A549 (cell line): Measurements from ENCODE around the gene PPP1R37. TPM values are rescaled to one million over a fixed set of nuclear protein-coding genes. Genes with fewer than 3 reads are reported as not detected.

ENCODE experiments used
- ATAC-seq, 2 experiments: fragments of 200-7000 bp in 1 of 2; fragments of >200 bp in 1 of 2; cut with Nextera tagmentation in 1 of 2; cut with Tn5 transposase in 1 of 2; 3 replicates each; pipeline versions ENCODE4 v1.8.0 to v1.9.1; 2018 to 2020; ENCODE audit warnings: mild to moderate bottlenecking in 1 of 2, moderate library complexity in 1 of 2
- CTCF ChIA-PET: fragments of 300-600 bp; sonication (Branson Sonifier 250); formaldehyde crosslinking; extraction: SDS; loops from one replicate; lab custom pipeline; 2021; ENCODE audit warnings: antibody characterized with exemption, inconsistent platforms; lab: Yijun Ruan, JAX
- POLR2A ChIA-PET: fragments of 350-600 bp; formaldehyde crosslinking; extraction: SDS; loops from one replicate; lab custom pipeline; 2021; ENCODE audit warnings: antibody characterized with exemption, inconsistent platforms; lab: Yijun Ruan, JAX
- DNase-seq, 2 experiments: peaks; one replicate each; pipeline versions ENCODE4 v3.0.0 to v3.0.0-alpha.2; 2011 to 2016; ENCODE audit warnings: low read depth in 1 of 2, low spot score in 1 of 2
- FAIRE-seq: peaks from 2 replicates; lab custom pipeline; 2011; peaks lifted over from hg19 to GRCh38; lab: Jason Lieb, UNC
- H3K27ac ChIP-seq, 2 experiments: fragments of >200 bp; sonication (Bioruptor Twin); formaldehyde crosslinking; 3 replicates each; pipeline ENCODE4 v1.5.1; 2016 to 2017
- H3K4me1 ChIP-seq: fragments of >200 bp; sonication (Bioruptor Twin); formaldehyde crosslinking; 3 replicates; pipeline ENCODE4 v1.6.1; 2016
- H3K4me2 ChIP-seq: fragments of >200 bp; sonication (Bioruptor Twin); formaldehyde crosslinking; 3 replicates; pipeline ENCODE4 v1.6.1; 2016
- H3K4me3 ChIP-seq: fragments of >200 bp; sonication (Bioruptor Twin); formaldehyde crosslinking; 3 replicates; pipeline ENCODE4 v1.5.1; 2016
- H3K9me3 ChIP-seq: fragments of >200 bp; sonication (Bioruptor Twin); formaldehyde crosslinking; 3 replicates; pipeline ENCODE4 v1.6.1; 2016
- CBX2 ChIP-seq: fragments of 200-600 bp; sonication (generic); IDR thresholded peaks from 2 replicates; pipeline ENCODE4 v1.6.1; 2016; ENCODE audit warnings: low read depth, mild to moderate bottlenecking, borderline replicate concordance
- EHF ChIP-seq: fragments of 250-450 bp; sonication (Bioruptor Pico); IDR thresholded peaks from 2 replicates; pipeline ENCODE4 v1.5.0; 2020; ENCODE audit warnings: mild to moderate bottlenecking
- FOSL2 ChIP-seq, 2 experiments: fragments of 450-650 bp in 1 of 2; fragments of >200 bp in 1 of 2; sonication (Bioruptor Twin) in 1 of 2; formaldehyde crosslinking; IDR thresholded peaks; 2 replicates each; pipeline versions ENCODE4 v1.5.0 to v1.6.1; 2016 to 2020; ENCODE audit warnings: mild to moderate bottlenecking in 1 of 2, moderate library complexity in 1 of 2
- FOXS1 ChIP-seq: fragments of 250-450 bp; sonication (Bioruptor Pico); IDR thresholded peaks from 2 replicates; pipeline ENCODE4 v1.5.0; 2020; ENCODE audit warnings: mild to moderate bottlenecking, moderate library complexity
- KDM5A ChIP-seq: fragments of 200-600 bp; sonication (generic); IDR thresholded peaks from 2 replicates; pipeline ENCODE4 v1.6.1; 2016; ENCODE audit warnings: antibody characterized with exemption, mild to moderate bottlenecking
- POLR2A ChIP-seq: IDR thresholded peaks from 2 replicates; pipeline ENCODE4 v1.6.1; 2012; ENCODE audit warnings: mild to moderate bottlenecking, low read length
- RAD21 ChIP-seq, 2 experiments: fragments of >200 bp in 1 of 2; sonication (Bioruptor Twin) in 1 of 2; formaldehyde crosslinking in 1 of 2; IDR thresholded peaks in 1 of 2; conservative IDR thresholded peaks in 1 of 2; 2 replicates in 1 of 2; 3 replicates in 1 of 2; pipeline ENCODE4 v1.6.1; 2012 to 2018; ENCODE audit warnings: inconsistent platforms in 1 of 2
- RCOR1 ChIP-seq: fragments of 150-350 bp; IDR thresholded peaks from 2 replicates; pipeline ENCODE4 v1.6.1; 2014; ENCODE audit warnings: antibody characterized with exemption, low read length, low read depth
- SMC3 ChIP-seq: fragments of >200 bp; sonication (Bioruptor Twin); formaldehyde crosslinking; IDR thresholded peaks from 3 replicates; pipeline ENCODE4 v1.6.1; 2018; ENCODE audit warnings: inconsistent platforms
- ZFP36 ChIP-seq: fragments of 450-650 bp; IDR thresholded peaks from 2 replicates; pipeline ENCODE4 v1.6.1; 2014; ENCODE audit warnings: borderline replicate concordance; ENCODE audit not compliant: partially characterized antibody
- ZNF302 ChIP-seq: fragments of 250-450 bp; sonication (Bioruptor Pico); IDR thresholded peaks from 2 replicates; pipeline ENCODE4 v1.9.0; 2021; ENCODE audit warnings: inconsistent platforms, mild to moderate bottlenecking, moderate library complexity
- WGBS: methylation state at CpG from one replicate; pipeline ENCODE4 v1.1.6; 2017; ENCODE audit errors: missing lambda C conversion rate; 5-methylcytosine and 5-hydroxymethylcytosine counted together
- polyA plus RNA-seq, 4 experiments: library from polyadenylated mRNA; depleted of rRNA in 3 of 4; stranded (reverse); fragments of >200 nt; fragmentation: RNase III in 1 of 4; extraction: RNeasy Plus Mini Kit Qiagen cat#74134 plus additional on column Dnase treatment in 1 of 4; gene quantifications; 2 replicates in 3 of 4; 3 replicates in 1 of 4; pipeline ENCODE4 v1.2.3, GENCODE V29; 2011 to 2017
- TF ChIP-seq, protein P1 (sequence below): fragments of >200 bp; sonication (Bioruptor Twin); formaldehyde crosslinking; IDR thresholded peaks from 3 replicates; pipeline ENCODE4 v1.6.1; 2016
- TF ChIP-seq, protein P2 (sequence below): fragments of 150-350 bp; IDR thresholded peaks from 2 replicates; pipeline ENCODE4 v1.6.1; 2014; ENCODE audit warnings: low read depth, mild to moderate bottlenecking, low read length
- TF ChIP-seq, protein P3 (sequence below): fragments of >200 bp; sonication (Bioruptor Twin); formaldehyde crosslinking; IDR thresholded peaks from 2 replicates; pipeline ENCODE4 v1.6.1; 2016
- TF ChIP-seq, protein P4 (sequence below): IDR thresholded peaks from 2 replicates; pipeline ENCODE4 v1.6.1; 2012
- TF ChIP-seq, protein P5 (sequence below): fragments of >200 bp; sonication (Bioruptor Twin); formaldehyde crosslinking; IDR thresholded peaks from 3 replicates; pipeline ENCODE4 v1.5.1; 2016

PPP1R37 gene
- polyA plus RNA-seq, 2 of the 4 experiments (the other 2 are of a cell fraction): 9.1 to 21.8 TPM

DNA sequence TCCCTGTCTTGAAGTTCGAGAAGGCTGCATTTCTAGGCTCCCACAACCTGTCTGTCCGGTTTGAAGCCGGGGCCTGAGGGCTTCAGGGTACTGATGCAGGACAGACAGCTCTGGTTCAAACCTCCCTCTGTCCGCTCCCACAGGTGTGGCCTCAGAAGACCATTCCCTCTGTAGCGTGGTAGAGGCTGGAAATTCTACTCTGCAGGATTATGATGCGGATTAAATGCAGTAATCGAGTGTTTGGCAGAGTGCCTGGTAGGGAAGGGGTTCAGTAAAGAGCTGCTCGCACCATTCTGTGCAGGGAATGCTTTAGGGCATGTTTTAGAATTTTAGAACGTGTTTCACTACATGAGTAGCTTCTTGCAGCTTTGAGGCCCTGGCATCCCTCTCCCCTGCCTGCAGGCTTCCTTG is 30.5 kb downstream of the PPP1R37 start:
- ATAC-seq (no peak), DNase-seq (no peak)
- ChIA-PET POLR2A (interaction anchor here (0.6 kb wide), 1 partner anchor 20 kb away, joined by 3 read pairs; no protein-coding TSS in a partner anchor), CTCF (interaction anchor here (0.7 to 6.1 kb wide), 8 partner anchors 12 to 64 kb away, joined by 3 to 46 read pairs (median 4); partner anchors contain the start of gene PPP1R37)
- Histone ChIP-seq H3K9me3 (no peaks in the 10 kb centered on the region), H3K4me1 (no peaks in the 10 kb centered on the region), H3K4me2 (no peak overlapping the region), H3K4me3 (no peak overlapping the region), H3K27ac (no peak overlapping the region)
- 84% methylated on average over 9 of the region's 9 CpGs for WGBS
- TF ChIP-seq FOSL2 (IDR thresholded peaks at IDR 0.05) (no peak), FOSL2 (CRISPR knock-in tag; IDR thresholded peaks at IDR 0.05) (no peak), EHF (CRISPR knock-in tag) (no peak), ZFP36 (no peak), FOXS1 (CRISPR knock-in tag) (no peak)
- TF ChIP-seq, protein P1, sequence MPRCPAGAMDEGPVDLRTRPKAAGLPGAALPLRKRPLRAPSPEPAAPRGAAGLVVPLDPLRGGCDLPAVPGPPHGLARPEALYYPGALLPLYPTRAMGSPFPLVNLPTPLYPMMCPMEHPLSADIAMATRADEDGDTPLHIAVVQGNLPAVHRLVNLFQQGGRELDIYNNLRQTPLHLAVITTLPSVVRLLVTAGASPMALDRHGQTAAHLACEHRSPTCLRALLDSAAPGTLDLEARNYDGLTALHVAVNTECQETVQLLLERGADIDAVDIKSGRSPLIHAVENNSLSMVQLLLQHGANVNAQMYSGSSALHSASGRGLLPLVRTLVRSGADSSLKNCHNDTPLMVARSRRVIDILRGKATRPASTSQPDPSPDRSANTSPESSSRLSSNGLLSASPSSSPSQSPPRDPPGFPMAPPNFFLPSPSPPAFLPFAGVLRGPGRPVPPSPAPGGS: no peak
- TF ChIP-seq, all 56 proteins: peak for 0
- FAIRE-seq: no peak

GRCh38 chr19:45124021-45124420 is 31.0 kb downstream of the PPP1R37 start:
- H3K9me3 ChIP-seq: no peaks in the 10 kb centered on the region
- TF ChIP-seq RCOR1 (no peak), ZNF302 (CRISPR knock-in tag) (no peak), KDM5A (no peak), ZFP36 (peak; percentile 54), POLR2A (no peak)
- TF ChIP-seq, protein P2, sequence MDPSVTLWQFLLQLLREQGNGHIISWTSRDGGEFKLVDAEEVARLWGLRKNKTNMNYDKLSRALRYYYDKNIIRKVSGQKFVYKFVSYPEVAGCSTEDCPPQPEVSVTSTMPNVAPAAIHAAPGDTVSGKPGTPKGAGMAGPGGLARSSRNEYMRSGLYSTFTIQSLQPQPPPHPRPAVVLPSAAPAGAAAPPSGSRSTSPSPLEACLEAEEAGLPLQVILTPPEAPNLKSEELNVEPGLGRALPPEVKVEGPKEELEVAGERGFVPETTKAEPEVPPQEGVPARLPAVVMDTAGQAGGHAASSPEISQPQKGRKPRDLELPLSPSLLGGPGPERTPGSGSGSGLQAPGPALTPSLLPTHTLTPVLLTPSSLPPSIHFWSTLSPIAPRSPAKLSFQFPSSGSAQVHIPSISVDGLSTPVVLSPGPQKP: no peak
- TF ChIP-seq, protein P3, sequence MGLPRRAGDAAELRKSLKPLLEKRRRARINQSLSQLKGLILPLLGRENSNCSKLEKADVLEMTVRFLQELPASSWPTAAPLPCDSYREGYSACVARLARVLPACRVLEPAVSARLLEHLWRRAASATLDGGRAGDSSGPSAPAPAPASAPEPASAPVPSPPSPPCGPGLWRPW: no peak
- CTCF ChIA-PET: interaction anchor here (0.7 to 6.1 kb wide), 11 partner anchors 11 to 64 kb away, joined by 3 to 51 read pairs (median 5); partner anchors contain the start of gene PPP1R37
- FAIRE-seq: no peak
- H3K4me2 ChIP-seq: no peak overlapping the region
- no peak for ATAC-seq
- POLR2A ChIA-PET: no interaction called here
- WGBS: 83% methylated on average over 6 of the region's 6 CpGs
- no peak for DNase-seq
- H3K4me3 ChIP-seq: no peak overlapping the region
- H3K4me1 ChIP-seq: no peaks in the 10 kb centered on the region
- no peak overlapping the region for H3K27ac ChIP-seq

GRCh38 chr19:45125360-45125759 is 32.4 kb downstream of the PPP1R37 start:
- TF ChIP-seq, protein P4, sequence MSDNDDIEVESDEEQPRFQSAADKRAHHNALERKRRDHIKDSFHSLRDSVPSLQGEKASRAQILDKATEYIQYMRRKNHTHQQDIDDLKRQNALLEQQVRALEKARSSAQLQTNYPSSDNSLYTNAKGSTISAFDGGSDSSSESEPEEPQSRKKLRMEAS: no peak
- TF ChIP-seq CBX2: no peak
- TF ChIP-seq ZFP36: no peak
- DNase-seq: no peak
- peaks cover 3% of the 10 kb centered on the region for H3K4me1 ChIP-seq
- no peak overlapping the region for H3K27ac ChIP-seq
- ATAC-seq: peak; percentile 4 to 9; a peak in 3 of 6 replicates
- CTCF ChIA-PET: interaction anchor here (0.6 to 6.1 kb wide), 28 partner anchors 8 to 599 kb away, joined by 3 to 51 read pairs (median 4); partner anchors contain the start of genes NKPD1 and PPP1R37
- H3K9me3 ChIP-seq: no peaks in the 10 kb centered on the region
- H3K4me2 ChIP-seq: no peak overlapping the region
- 95% methylated on average over 9 of the region's 9 CpGs for WGBS
- no peak for FAIRE-seq
- H3K4me3 ChIP-seq: no peak overlapping the region
- POLR2A ChIA-PET: no interaction called here

GRCh38 chr19:45125975-45126493 is 33.1 kb downstream of the PPP1R37 start:
- peak; percentile 65 to 76 for DNase-seq
- peaks cover 10% of the 10 kb centered on the region for H3K4me1 ChIP-seq
- WGBS: 60% methylated on average over 12 of the region's 12 CpGs
- ATAC-seq: peak; percentile 84 to 93
- CTCF ChIA-PET: interaction anchor here (0.6 to 6.1 kb wide), 31 partner anchors 8 to 600 kb away, joined by 3 to 51 read pairs (median 4); partner anchors contain the start of gene NKPD1
- peak; percentile 93 for FAIRE-seq
- H3K4me3 ChIP-seq: no peak overlapping the region
- TF ChIP-seq, protein P4: peak; percentile 64; the same call in 1 of the 2 replicates
- TF ChIP-seq RAD21 (conservative IDR thresholded peaks at IDR 0.05 in 1 of 2, IDR thresholded peaks at IDR 0.05 in 1 of 2) (peak; percentile 67 to 68), SMC3 (peak; percentile 76)
- TF ChIP-seq, protein P5, sequence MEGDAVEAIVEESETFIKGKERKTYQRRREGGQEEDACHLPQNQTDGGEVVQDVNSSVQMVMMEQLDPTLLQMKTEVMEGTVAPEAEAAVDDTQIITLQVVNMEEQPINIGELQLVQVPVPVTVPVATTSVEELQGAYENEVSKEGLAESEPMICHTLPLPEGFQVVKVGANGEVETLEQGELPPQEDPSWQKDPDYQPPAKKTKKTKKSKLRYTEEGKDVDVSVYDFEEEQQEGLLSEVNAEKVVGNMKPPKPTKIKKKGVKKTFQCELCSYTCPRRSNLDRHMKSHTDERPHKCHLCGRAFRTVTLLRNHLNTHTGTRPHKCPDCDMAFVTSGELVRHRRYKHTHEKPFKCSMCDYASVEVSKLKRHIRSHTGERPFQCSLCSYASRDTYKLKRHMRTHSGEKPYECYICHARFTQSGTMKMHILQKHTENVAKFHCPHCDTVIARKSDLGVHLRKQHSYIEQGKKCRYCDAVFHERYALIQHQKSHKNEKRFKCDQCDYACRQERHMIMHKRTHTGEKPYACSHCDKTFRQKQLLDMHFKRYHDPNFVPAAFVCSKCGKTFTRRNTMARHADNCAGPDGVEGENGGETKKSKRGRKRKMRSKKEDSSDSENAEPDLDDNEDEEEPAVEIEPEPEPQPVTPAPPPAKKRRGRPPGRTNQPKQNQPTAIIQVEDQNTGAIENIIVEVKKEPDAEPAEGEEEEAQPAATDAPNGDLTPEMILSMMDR: peak; percentile 75
- TF ChIP-seq, protein P1: no peak
- no peaks in the 10 kb centered on the region for H3K9me3 ChIP-seq
- no peak overlapping the region for H3K27ac ChIP-seq
- no peak overlapping the region for H3K4me2 ChIP-seq
- POLR2A ChIA-PET: no interaction called here
